ENCODE results near the gene RMRP. TPM values are rescaled to one million over a fixed set of nuclear protein-coding genes. Genes with fewer than 3 reads are reported as not detected.
A peak's percentile ranks its signal among the peaks of the same experiment; 100 is the strongest.

Gene RMRP
- total RNA-seq, 1 donor from 2014 or later, result 15,881 TPM

DNA sequence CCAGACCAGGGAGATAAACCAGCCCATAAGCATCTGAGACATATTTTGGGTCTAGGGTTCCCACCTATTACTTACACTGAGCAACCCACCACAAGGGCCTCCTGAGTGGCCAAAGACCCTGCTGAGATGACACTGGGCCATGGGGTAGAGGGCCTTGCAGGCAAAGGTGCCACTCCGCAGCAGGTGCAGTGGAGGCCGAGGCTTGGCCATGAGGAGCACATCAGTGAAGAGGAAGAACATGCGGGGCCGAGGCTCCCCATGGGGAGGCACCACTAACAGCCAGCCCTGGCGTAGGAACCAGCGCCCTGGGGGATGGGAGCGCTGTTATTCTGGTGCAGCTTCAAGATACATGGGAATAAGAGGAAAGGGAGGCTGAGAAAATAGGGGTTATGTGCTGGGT is 4.6 kb upstream of the RMRP start:
- DNase-seq (ENCODE audit: low read depth), result no peak
- H3K4me3 ChIP-seq (ENCODE audit: low read depth, low read length), result no peak overlapping the region
- TF ChIP-seq, protein P1, sequence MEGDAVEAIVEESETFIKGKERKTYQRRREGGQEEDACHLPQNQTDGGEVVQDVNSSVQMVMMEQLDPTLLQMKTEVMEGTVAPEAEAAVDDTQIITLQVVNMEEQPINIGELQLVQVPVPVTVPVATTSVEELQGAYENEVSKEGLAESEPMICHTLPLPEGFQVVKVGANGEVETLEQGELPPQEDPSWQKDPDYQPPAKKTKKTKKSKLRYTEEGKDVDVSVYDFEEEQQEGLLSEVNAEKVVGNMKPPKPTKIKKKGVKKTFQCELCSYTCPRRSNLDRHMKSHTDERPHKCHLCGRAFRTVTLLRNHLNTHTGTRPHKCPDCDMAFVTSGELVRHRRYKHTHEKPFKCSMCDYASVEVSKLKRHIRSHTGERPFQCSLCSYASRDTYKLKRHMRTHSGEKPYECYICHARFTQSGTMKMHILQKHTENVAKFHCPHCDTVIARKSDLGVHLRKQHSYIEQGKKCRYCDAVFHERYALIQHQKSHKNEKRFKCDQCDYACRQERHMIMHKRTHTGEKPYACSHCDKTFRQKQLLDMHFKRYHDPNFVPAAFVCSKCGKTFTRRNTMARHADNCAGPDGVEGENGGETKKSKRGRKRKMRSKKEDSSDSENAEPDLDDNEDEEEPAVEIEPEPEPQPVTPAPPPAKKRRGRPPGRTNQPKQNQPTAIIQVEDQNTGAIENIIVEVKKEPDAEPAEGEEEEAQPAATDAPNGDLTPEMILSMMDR (IDR thresholded peaks at IDR 0.05; ENCODE audit: insufficient read depth, low read length, severe bottlenecking), result no peak
- no peaks in the 10 kb centered on the region for H3K27me3 ChIP-seq (ENCODE audit: control insufficient read depth, insufficient read depth, low read length)
- FAIRE-seq, result no peak
- H3K36me3 ChIP-seq (ENCODE audit: control insufficient read depth, insufficient read depth, low read length), result peaks cover 1% of the 10 kb centered on the region

DNA sequence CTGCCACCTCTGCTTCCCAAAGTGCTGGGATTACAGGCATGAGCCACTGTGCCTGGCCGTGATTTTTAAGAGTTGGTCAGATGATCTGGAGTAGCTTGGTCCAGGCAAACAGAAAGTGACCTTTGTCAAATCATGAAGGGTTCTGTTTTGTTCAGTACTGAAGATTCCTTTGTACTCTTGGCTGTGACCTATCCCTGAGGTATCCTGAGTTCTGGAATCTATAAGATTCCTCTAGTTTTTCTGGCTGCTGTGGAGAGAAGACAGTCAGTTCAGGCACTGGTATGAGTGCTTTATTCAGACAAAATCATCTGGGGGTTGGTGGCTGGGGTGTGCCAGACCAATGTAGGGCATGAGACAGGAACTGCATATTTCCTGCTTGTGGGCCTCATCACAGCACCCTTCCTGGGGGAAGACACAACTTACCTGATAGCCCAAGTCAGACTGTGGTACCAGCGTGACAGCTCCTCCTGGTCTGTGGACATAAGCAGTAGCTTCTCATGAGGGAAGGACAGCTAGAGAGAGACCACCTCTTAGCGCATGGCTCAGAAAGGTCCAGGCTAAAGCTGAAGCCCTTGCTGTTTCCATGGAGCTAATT is 4.0 kb upstream of the RMRP start:
- TF ChIP-seq, protein P1 (IDR thresholded peaks at IDR 0.05; ENCODE audit: insufficient read depth, low read length, severe bottlenecking), result no peak
- H3K27me3 ChIP-seq (ENCODE audit: control insufficient read depth, insufficient read depth, low read length), result no peaks in the 10 kb centered on the region
- FAIRE-seq (no peak), DNase-seq (ENCODE audit: low read depth) (no peak)
- H3K4me3 ChIP-seq (ENCODE audit: low read depth, low read length), result no peak overlapping the region
- peaks cover 1% of the 10 kb centered on the region for H3K36me3 ChIP-seq (ENCODE audit: control insufficient read depth, insufficient read depth, low read length)

DNA sequence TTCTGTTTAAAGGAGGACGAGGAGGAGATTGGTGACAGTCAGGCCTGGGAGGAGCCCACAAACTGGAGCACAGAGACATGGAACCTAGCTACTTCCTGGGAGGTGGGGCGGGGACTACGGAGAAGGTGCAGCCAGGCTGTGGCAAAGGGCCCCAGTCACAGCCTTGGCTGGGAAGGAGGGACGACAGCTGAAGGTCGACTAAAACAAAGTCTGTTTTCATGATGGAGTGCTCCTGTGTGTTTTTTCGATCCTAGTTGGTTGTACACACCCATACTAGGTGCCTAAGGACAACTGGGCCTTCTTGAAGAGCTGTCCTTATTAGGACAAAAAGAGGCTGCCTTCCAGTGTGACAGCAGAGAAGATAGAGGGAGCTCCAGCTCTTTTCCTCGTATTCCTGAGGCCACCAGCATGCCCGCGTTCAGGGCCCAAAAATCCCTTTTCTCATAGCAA is 3.2 kb upstream of the RMRP start:
- FAIRE-seq (no peak), DNase-seq (ENCODE audit: low read depth) (peak; percentile 26)
- TF ChIP-seq, protein P1 (IDR thresholded peaks at IDR 0.05; ENCODE audit: insufficient read depth, low read length, severe bottlenecking), result peak; percentile 52
- H3K4me3 ChIP-seq (ENCODE audit: low read depth, low read length), result no peak overlapping the region
- H3K36me3 ChIP-seq (ENCODE audit: control insufficient read depth, insufficient read depth, low read length), result peaks cover 1% of the 10 kb centered on the region
- no peaks in the 10 kb centered on the region for H3K27me3 ChIP-seq (ENCODE audit: control insufficient read depth, insufficient read depth, low read length)

DNA sequence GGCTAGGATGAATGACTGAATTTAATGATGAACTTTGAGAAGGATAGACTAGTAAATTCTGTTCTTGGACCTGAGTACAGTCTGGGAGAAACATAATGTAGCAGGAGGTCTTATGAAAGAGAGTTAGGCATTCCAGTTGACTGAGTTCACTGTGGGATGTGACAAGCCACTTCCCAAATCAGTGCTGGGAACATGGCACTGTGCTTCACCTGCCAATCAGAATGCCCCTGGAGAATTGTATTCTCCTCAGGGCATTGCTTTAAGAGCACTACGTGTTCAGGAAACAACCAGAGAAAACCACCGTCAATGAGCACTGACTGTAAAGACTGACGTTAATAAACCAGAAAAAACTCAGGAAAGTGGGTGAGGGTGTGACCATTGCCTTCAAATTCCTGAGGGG is 1.5 kb upstream of the RMRP start:
- TF ChIP-seq, protein P1 (IDR thresholded peaks at IDR 0.05; ENCODE audit: insufficient read depth, low read length, severe bottlenecking), result no peak
- DNase-seq (ENCODE audit: low read depth), result peak; percentile 22
- Histone ChIP-seq H3K36me3 (ENCODE audit: control insufficient read depth, insufficient read depth, low read length) (peaks cover 1% of the 10 kb centered on the region), H3K27me3 (ENCODE audit: control insufficient read depth, insufficient read depth, low read length) (no peaks in the 10 kb centered on the region), H3K4me3 (ENCODE audit: low read depth, low read length) (no peak overlapping the region)
- no peak for FAIRE-seq

DNA sequence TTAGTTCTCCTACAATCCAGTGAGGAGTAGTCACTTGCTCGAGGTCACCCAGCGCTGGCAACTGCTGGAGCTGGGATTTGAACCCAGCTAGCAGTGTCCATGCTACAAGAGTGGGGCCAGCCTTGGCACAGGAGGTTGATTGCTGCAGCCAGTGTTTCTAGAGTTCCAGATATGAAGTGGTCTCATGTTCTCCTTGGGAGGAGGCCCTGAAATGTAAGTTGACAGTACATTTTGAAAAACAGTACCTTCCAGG is 1.1 kb upstream of the RMRP start:
- Histone ChIP-seq H3K4me3 (ENCODE audit: low read depth, low read length) (peak overlapping the region; percentile 64), H3K27me3 (ENCODE audit: control insufficient read depth, insufficient read depth, low read length) (no peaks in the 10 kb centered on the region), H3K36me3 (ENCODE audit: control insufficient read depth, insufficient read depth, low read length) (peaks cover 1% of the 10 kb centered on the region)
- DNase-seq (ENCODE audit: low read depth) (peak; percentile 62), FAIRE-seq (no peak)
- TF ChIP-seq, protein P1 (IDR thresholded peaks at IDR 0.05; ENCODE audit: insufficient read depth, low read length, severe bottlenecking), result no peak
